ENCODE data around the gene PGD.
A peak's percentile ranks its signal among the peaks of the same experiment; 100 is the strongest.
"Not testable (repeated sequence)": the region's sequence is repeated elsewhere in the genome, so short reads cannot be mapped to it uniquely, and the experiment has no call there.

Gene PGD

GRCh38 chr1:10438677-10439163 lies 39.9 kb downstream of the PGD start:
- DNase-seq: no peak

DNA sequence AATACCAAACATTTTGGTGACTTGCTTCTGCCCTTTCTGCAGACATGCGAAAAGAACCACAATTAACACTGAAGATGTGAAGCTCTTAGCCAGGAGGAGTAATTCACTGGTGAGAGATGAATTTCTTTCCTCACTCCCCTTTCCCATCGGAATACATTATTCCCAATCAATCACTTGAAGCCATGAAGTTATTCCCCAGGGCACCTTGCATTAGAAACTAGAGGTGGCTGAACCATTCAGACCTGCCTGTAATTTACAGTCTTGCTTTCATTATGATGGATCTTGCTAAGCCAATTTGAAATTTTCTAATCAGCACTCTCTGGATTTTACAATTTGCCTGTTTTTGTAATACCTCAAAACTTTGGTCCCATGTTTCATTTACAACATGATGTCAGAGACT lies 41.4 kb downstream of the PGD start:
- DNase-seq: no peak

DNA sequence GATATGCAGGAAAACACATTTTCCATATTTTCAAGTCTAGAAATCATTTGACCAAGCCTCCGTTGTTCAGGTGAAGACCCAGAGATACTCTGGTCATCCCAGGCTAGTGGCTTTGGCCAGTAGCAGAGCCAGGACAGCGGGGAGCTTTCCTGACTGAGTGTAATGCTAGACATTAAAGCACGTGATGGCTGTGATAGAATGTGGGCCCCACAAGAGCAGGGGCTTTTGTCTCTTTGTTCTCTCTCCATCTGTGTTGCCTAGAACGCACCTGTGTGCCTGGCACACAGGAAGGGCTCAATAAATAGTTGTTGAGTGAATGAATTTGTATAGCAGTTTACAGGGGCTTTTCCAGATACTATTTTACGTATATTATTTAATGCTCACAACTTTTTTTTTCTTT lies 41.9 kb downstream of the PGD start:
- DNase-seq: no peak

GRCh38 chr1:10444248-10444647 lies 45.4 kb downstream of the PGD start:
- no peak for DNase-seq

DNA sequence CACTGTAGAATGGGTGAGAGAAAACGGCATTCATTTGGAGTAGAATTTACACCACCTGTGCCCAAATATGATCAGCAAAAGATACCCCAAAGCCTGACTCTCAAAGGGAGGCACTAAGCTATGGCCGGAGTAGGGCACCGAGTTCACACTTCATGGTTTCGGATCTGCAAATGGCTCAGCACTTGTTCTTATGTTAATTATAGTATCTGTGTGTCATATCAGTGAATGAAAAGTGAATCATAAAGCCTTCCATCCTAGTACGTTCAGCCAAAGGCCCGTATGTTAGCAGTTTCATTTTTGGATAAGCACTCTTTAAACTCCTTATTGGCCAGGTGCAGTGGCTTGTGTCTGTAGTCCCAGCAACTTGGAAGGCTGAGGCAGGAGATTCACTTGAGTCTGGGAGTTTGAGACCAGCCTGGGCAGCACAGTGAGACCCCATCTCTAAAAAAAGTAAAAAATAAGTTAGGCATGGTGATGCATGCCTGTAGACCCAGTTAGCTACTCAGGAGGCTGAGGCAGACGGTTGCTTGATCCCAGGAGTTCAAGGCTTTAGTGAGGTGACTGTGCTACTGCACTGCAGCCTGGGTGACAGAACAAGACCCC lies 46.0 kb downstream of the PGD start:
- DNase-seq: no peak

DNA sequence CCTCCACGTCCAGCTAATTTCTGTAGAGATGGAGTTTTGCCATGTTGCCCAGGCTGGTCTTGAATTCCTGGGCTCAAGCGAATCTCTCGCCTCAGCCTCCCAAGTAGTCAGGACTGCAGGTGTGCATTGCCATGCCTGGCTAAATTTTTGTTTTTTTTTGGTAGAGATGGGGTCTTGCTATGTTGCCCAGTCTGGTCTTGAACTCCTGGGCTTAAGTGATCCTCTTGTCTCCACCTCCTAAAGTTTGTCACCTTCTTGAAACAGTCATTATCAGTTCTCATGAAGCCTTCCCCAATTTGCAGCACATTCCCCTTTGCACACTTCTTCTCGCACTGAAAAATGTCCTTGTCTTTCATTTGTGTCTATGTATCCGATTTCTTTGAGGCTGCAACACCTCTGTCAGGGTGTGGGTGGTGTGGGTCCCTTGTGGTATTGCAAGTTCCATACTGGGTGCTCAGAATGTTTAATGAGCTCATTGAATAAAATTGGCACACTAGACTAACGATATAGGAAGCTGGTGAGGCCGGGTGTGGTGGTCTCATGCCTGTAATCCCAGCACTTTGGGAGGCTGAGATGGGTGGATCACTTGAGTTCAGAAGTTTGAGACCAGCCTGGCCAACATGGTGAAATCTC lies 48.0 kb downstream of the PGD start:
- no peak for DNase-seq

DNA sequence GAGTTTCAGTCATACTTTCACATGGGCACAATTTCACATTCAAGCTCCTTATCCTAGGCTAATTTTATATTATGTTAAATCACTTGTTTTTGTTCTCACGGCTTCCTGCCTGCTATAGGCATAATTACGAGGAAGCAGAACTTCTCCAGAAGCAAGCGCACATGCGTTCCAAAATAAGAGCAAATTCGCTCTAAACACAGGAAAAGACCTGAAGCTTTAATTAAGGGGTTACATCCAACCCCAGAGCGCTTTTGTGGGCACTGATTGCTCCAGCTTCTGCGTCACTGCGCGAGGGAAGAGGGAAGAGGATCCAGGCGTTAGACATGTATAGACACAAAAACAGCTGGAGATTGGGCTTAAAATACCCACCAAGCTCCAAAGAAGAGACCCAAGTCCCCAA lies 50.9 kb downstream of the PGD start, which contains the start of gene CORT:
CORT (plus strand) TSS at position 281 of the 400 bp plus-strand sequence. CDS start 193 bp downstream, outside the sequence.
- DNase-seq: no peak

DNA sequence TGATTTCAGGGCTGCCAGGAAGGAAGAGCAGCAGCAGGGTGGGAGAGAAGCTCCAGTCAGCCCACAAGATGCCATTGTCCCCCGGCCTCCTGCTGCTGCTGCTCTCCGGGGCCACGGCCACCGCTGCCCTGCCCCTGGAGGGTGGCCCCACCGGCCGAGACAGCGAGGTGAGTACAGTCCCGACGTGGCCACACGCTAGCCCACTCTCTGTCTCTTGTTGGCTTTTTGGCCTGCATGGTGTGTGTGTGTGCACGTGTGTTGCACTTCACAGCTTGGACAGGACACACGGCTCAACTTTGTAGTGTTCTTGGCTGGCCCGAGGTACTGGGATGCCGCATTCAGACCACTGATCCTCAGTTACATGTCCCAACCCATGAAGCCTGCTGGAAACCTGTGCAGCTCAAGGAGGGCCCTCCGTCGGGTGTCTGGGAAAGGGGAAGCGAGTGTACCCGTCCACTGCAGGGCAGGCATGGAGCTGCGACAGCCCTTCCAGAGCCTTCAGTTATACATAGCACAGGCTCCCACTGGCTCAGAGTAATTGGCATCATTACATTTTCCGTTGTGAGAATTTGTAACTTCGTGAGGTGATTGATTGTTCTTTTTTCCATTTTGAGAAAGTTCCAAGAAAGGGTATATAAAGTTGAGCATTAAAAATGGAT lies 51.4 kb downstream of the PGD start:
- no peak for DNase-seq

DNA sequence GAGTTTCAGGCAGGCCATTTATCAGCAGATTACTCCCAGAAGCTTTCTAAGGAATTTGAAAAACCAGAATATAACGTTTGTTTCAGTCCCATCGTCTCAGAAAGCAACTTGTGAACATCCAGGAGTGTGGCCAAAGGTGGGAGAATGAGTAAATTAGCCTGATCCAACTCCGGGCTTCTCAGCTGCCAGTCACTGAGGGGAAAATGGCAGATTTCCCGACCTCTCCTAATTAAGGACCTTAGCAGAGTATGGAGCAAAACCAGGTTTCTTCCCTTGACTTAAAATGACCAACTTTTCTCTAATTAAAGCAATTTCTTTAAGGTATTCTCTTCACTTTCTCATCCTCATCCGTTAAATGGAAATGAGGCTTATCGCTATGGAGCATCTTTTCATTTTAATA lies 52.0 kb downstream of the PGD start:
- DNase-seq: no peak

DNA sequence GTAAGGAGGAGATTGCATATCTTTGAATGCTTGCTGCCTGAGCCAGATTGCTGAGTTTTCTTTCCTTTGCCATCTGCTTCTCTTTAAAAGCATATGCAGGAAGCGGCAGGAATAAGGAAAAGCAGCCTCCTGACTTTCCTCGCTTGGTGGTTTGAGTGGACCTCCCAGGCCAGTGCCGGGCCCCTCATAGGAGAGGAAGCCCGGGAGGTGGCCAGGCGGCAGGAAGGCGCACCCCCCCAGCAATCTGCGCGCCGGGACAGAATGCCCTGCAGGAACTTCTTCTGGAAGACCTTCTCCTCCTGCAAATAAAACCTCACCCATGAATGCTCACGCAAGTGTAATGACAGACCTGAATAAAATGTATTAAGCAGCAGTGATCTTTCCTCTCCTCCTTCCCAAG lies 52.4 kb downstream of the PGD start:
- DNase-seq: peak; percentile 62

DNA sequence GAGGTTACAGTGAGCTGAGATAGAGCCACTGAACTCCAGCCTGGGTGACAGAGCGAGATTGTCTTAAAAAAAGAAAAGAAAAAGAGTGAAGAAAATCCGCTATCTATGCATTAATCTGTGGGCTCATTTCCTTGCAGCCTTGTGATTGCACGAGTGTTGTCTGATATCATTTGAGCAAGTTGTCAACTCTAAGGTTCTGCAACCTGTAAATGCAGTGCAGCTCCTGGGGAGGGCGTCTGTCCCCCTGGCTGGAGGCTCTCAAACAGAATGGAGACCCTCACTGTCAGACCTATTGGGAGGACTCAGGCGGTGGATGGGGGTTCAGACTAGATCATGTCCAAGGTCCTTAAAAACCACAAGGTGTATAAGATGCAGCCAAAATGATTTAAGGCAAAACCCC lies 57.2 kb downstream of the PGD start:
- DNase-seq: no peak

DNA sequence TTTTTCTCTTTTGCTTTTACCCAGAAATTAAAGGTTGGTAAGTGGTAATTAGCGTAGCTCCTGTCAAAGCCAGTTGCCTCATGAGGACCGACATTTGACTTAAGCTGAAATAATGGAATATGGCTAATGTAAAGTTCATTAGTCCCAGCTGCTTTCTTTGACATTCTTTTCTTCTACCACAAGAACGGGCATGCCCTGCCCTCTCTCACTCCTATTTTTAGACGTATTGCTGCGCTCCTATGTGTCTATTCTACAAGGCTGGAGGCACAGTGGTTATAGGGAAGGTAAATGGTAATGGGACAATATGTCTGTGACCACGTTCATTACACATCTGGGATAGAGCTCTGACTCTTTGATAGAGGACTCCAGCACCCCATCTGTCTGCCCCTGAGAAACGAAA lies 57.8 kb downstream of the PGD start:
- DNase-seq: no peak

GRCh38 chr1:10457462-10457861 lies 58.6 kb downstream of the PGD start:
- not testable (repeated sequence) for DNase-seq

DNA sequence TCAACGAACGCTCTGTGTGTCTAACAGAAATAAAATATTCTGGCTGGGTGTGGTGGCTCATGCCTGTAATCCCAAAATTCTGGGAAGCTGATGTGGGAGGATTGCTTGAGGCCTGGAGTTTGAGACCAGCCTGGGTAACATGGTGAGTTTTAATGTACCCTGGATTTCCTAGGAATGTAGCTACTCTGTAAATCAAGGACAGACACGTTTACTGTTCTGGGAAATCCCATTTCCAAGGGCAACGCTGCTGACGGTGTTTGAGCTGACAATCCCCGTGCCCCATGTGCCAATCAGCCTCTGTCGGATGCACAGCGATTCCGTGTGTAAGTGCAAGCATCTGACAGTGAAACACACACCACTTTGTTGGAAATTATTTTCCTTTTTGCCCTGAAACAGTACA lies 59.0 kb downstream of the PGD start:
- DNase-seq: no peak

GRCh38 chr1:10459184-10459583 lies 60.3 kb downstream of the PGD start:
- peak; percentile 44 for DNase-seq

DNA sequence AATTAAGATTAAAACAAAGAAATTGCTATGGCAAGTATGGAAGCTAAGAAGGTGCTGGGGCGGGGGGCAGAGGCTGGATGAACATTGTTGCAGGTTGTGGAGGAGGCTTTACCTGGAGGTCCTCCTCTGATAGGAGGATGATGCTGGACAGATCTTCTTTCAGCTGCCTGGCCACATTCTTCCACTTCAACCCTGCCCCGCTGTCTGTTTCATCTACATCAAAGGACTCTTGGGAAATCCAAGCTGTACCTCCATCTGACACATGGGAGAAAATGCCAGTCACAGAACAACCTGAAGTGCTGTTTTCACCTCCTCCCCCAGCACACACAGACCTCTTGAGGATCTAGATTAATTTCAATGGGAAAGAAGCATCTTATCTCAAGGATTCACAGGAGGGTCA lies 68.2 kb downstream of the PGD start:
- no peak for DNase-seq

DNA sequence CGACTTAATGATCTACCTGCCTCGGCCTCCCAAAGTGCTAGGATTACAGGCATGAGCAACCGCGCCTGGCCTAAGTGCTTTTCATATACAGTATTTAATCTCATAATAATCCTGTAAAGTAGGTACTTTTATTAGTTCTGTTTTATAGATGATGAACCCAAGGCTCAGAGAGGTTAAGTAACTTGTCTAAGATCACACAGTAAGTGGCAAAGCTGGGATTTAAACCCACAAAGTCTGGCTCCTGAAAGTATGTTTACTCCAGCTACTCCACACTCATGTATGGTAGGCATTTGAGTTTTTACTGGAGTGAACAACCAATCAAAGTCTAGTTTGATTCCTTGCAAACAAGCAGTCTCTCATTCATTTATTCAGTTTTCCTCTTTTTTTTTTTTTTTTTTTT lies 71.2 kb downstream of the PGD start:
- no peak for DNase-seq

All from DMS 273 treated with DMSO at 0.1 percent for 48 hours (cell line).